DMS153 treated with DMSO at 0.1 percent for 48 hours (cell line): Measurements from ENCODE around the gene TRIM17.

Experiments used
- DNase-seq: peaks from one replicate; lab custom pipeline; 2025; ENCODE audit not compliant: unreplicated experiment; lab: John Stamatoyannopoulos, UW

Gene TRIM17

GRCh38 chr1:228417483-228418203, 982 bp upstream of the TRIM17 start:
- DNase-seq: no peak

GRCh38 chr1:228417061-228417460, 400 bp upstream of the TRIM17 start:
- no peak for DNase-seq

DNA sequence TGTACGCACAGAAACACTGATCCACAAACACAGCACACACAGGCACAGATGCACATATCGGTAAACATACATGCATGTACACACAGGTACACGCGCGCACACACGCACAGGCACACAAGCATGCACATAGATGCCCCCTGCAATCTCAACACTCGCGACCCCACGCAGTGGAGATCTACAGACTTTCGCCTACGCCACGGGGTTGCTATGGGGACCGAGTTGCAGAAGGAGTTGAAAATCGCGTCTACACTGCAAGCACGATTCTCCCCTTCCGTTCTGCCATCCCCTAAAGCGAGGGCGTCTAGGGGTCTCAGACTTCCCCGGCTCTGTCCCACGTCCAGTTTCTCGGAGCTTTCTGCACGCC, 826 bp downstream of the TRIM17 start:
- no peak for DNase-seq

DNA sequence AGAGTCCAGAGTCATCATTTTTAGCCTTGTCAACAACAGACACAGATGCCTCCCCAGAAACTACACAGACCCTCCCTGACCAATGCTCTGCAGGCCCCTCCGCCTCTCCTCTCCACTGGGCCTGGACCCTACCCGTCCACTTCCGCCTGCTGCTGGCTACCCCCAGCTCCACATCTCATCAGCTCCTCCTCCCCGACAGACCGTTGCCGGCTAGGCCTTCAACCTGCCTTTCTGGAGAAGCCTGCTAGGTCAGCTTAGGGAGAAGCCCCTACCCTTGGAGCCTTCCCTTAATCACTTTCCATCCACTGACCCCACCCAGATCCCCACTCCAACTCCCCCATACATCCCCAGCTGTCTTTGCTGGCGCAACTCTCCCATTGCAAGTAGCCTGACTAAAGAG, 1.4 kb downstream of the TRIM17 start:
- no peak for DNase-seq

DNA sequence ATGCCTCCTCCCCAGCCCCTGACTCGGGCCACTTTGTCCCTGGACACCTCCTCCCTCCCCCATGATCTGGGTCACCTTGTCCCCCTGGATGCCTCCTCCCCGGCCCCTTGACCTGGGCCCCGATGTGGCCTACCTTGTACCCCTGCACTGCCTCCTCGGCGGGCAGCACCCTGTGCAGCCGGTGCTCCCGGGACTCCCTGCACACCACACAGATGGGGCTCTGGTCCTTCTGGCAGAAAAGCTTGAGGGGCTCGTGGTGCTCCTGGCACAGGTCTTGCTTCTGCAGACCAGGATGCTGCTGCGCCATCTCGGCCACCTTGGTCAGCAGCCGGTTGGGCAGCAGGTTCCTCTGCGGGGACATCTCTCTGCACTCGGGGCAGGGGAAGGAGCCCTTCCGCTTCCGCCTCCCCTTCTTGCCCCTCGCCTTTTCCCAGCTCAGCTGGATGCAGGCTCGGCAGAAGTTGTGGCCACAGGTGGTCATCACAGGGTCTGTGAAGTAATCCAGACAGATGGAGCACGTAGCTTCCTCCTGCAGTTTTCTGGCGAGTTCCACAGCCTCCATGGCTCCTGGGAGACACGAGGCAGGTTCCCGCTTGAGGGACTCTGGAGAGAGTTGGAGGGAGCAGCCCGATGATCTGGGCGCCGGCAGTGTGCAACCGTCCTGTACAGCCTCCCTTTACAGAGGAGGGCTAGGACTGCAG, 2.0 kb downstream of the TRIM17 start:
- no peak for DNase-seq

DNA sequence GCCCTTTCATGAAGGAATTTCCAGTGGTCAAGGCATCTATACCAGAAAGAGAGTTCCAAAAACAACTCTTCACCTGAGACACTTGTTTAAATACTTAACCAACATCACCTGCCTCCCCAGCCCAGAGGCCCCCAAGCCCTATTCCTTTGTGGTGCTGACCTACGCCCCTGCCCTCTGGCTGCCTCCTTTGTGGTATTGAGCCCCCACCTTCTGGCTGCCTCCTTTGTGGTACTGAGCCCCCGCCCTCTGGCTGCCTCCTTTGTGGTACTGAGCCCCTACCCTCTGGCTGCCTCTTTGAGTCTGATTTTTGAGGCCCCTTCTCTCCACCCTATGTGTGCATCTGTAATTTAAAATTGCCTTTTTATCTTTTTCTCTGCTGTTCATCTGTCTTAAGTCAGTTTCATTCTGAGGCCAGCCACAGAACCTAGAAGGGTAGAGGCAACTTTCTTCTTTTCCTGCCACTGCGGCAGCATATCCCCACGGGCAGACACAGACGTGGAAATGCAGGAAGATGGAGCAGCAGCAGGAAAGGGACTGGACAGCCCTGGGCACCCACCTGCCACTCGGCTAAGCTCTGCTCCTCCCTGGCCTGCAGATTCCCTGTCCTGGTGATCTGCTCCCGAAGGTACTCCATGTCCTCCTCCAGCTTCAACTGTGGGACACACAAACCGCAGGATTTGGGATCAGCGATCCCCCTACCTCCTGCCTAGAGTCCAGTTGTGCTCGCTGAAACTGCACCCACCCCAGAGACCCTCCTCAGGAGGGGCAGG, 3.2 kb downstream of the TRIM17 start:
- DNase-seq: no peak

- no peak for DNase-seq
These were observed 4.9 kb downstream of the TRIM17 start for GRCh38 chr1:228411548-228412430.

DNA sequence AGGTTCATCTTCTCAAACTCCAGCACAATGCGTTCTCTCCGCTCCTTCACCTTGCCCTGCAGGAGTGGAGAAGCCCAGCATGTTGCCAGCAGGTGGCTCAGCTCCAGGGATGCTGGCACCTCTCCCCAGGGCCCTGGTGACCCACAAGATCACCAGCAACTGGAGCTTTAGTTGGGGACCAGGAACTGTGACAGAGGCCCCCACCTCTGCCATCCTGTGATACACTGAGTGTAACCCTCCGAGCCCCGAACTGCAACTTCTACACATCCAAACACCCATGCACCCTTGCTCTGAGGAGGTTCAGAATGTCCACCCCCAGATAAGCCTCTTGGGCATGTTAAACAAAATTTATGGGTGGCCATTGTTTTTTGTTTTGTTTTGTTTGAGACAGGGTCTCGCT, 5.5 kb downstream of the TRIM17 start:
- no peak for DNase-seq

DNA sequence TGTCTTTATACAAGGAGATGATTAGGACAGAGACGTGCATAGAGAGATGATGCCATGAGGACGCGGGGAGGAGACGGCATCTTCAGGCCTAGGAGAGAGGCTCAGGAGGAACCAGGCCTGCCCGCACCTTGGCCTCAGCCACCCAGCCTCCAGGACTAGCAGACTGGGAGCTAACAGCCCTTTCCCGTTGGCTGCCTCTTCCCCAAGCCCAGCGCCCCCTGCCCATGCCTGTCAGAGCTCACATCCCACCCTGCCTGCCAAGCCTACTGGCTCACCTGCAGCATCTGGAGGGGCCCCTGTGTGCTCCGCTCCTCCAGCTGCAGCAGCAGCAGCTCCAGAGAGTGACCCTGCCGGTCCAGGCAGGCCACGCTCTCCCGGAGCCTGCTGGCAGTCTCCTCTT, 6.0 kb downstream of the TRIM17 start:
- DNase-seq: no peak

- no peak for DNase-seq
These were observed 6.6 kb downstream of the TRIM17 start for GRCh38 chr1:228410015-228410414.

DNA sequence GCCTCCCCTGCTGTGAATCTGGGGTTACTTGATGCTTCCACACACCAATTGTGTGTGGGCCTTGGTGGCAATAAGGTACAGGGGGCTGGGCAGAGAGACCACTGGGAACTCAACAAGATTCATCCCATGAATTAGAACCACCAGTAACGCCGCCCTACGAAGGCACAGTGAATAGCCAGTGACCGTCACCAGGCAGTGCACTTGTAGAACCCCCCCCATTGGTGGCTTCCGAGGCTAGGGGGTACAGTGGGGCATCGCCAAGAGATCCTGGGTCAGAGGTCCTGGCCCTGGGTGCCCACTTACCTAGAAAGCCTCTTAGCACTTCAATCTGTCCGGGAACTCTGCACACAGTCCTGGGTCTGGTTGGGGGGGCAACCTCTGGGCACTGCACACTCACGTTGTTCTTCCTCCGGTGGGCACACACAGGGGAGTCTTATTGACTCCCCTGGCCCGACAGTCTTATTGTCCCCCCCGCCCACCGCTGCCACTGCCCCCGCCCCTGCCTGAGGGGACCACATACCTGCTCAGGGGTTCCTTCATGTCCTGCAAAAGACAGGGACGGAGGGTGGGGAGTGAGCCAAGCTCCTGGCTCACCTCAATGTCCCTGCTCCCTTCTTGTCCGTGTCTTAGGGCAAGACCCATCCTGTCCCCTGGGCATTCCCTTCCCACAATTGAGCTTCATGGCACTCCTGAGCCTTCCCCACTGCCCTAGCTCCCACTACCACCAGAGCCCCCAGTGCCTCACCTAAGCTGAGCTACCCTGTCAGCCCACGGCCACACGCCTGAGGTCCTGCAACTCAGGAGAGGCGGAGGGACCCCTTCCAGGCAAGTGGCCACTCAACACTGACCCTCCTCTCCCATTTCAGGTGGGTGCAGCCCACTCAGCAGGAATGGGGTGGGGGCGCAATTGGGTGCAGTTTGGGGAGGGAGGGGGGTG, 7.5 kb downstream of the TRIM17 start:
- DNase-seq: no peak

DNA sequence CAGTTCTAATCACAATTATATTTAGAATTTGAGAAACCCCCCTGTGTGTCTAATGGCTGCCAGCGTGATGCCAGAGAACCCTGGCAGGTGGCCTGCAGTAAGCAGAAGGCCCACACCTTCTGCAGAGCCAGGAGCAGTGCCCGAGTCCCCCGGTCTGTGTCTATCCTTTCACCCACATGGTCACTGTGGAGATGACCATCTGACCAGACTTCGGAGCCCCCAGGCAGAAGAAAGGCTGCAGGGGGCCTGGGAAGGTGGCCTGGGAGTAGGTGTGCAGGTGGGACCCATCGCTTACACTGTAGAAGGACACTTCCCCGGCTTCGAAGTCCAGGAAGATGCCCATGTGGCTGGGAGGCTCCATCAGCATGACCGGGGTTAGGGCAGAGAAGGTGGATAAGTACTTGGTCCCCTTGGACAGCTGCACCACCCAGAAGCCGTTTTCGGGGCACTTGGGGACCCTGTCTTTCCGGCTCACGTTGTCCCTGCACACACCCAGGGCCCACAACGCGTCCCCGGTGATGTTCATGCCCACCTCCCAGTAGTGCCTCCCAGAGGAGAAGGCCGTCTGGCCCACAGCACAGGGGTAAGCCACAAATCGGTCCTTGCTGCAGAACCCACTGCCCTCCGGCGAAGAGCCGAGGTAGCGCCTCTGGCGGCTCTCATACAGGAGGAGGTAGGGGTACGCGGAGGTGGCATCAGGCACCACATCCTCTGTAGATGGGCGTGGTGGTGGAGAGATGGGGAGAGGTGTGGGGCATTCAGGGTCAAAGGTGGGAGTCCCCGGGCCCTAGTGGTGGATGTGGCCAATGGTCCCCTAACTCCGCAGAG, 8.4 kb downstream of the TRIM17 start:
- no peak for DNase-seq

GRCh38 chr1:228407106-228408040, 9.3 kb downstream of the TRIM17 start:
- no peak for DNase-seq

- DNase-seq: no peak
These were observed 10.8 kb downstream of the TRIM17 start for GRCh38 chr1:228405979-228406228.

DNA sequence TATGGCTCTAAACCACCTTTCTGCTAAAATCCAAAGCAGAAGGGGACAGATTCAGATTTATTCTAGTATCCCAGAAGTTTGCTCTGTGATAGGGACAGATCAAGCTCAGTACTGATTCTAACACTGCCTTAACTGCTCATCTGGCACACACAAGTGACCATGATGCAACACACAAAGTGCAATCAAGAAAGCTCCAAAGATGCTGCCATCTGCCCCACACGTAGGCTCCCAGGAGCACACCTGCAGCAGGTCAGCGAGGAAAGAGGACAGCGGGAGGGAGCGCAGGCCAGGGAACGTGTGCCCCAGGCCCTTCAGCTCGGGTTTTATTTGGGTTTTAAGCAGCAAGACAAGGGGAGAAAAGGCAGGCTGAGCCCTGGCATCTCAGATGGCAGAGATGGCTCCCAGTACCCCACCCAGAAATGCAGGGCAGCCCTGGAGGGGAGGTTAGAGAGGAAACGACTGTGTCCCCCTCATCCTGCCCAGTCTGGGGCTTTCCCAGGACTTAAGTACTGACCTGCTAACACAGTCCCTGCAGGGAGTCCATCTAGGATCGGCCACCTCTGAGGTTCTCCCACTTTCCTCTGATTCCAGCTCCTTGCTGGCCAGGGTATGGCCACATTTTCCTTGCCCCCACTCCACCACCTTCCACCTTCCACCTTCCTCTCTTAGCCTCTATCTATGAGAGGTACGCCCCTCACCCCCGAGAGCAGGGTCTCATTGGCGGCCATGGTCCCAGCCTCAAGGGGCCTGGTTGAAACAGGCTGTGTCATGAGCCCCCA, 11.3 kb downstream of the TRIM17 start:
- no peak for DNase-seq

DNA sequence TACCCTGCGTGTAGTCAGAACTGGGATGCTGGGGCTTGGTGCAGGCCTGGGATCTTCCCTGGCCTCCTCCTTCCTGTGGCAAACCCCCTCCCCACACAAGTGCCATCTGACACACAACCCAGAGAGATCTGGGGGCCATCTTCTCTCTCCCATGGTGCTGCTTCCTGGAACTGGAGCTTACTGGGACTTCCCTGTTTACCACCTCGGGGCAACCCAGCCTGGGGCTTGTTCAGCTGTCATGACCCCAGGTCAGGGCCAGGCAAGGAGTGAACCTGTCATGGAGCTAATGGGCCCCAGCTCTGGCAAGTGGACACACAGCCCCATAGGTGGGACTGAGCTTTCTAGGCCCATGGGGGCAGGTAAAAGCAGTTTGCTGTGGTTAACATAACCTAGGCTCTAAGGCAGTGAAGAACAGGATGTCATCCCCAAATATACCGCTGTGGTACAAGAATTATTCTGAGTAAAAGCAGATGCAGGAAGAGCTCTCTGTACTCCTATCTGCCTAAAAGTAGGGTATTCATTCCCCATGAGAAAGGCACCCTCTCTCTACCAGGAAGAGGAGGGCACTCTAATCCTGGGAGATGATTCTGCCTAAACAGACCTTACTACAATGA, 12.4 kb downstream of the TRIM17 start:
- no peak for DNase-seq

GRCh38 chr1:228403231-228403631, 13.4 kb downstream of the TRIM17 start:
- DNase-seq: no peak
